Keratinocyte (primary cell): ENCODE data around the gene RENBP.

Experiments used
- CTCF ChIP-seq, 3 experiments: IDR thresholded peaks in 1 of 3; conservative IDR thresholded peaks in 1 of 3; optimal IDR thresholded peaks in 1 of 3; 2 replicates in 2 of 3; 3 replicates in 1 of 3; pipeline versions ENCODE3 to v1.5.1; 2011; ENCODE audit warnings: low read length in 3 of 3, mild to moderate bottlenecking in 3 of 3, moderate library complexity in 2 of 3, control low read depth in 1 of 3, inconsistent platforms in 1 of 3; ENCODE audit not compliant: insufficient read depth in 2 of 3; ENCODE audit errors: extremely low read depth in 1 of 3
- EZH2 ChIP-seq: IDR thresholded peaks from one replicate; pipeline ENCODE4 v1.6.1; 2012; ENCODE audit warnings: inconsistent platforms, mild to moderate bottlenecking, low read length, moderate library complexity

- peak in 1 of 3 experiments; percentile 8 for TF ChIP-seq CTCF (optimal IDR thresholded peaks at IDR 0.05 in 1 of 3, IDR thresholded peaks at IDR 0.05 in 1 of 3, conservative IDR thresholded peaks at IDR 0.05 in 1 of 3; ENCODE audit: extremely low read depth in 1 of 3, insufficient read depth in 2 of 3, low read length in 3 of 3)
- TF ChIP-seq EZH2: no peak
These were observed 21.2 kb downstream of the RENBP start for GRCh38 chrX:153922932-153923857.
